Measurements from ENCODE around the gene SHPK.
"Not testable (repeated sequence)": the region's sequence is repeated elsewhere in the genome, so short reads cannot be mapped to it uniquely, and the experiment has no call there.

DNA sequence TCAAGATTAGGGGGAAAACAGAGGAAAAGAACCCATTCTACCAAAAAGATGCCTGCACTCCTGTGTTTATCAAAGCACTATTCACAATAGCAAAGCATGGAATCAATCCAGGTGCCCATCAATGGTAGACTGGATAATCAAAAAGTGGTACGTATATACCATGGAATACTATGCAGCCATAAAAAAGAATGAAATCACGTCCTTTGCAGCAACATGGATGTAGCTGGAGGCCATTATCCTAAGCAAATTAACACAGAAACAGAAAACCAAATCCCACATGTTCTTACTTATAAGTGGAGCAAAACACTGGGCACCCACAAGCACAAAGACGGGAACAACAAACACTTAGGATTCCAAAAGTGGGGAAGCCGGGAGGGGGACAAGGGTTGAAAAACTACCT is 57.4 kb downstream of the SHPK start:
- TF ChIP-seq, protein P1, sequence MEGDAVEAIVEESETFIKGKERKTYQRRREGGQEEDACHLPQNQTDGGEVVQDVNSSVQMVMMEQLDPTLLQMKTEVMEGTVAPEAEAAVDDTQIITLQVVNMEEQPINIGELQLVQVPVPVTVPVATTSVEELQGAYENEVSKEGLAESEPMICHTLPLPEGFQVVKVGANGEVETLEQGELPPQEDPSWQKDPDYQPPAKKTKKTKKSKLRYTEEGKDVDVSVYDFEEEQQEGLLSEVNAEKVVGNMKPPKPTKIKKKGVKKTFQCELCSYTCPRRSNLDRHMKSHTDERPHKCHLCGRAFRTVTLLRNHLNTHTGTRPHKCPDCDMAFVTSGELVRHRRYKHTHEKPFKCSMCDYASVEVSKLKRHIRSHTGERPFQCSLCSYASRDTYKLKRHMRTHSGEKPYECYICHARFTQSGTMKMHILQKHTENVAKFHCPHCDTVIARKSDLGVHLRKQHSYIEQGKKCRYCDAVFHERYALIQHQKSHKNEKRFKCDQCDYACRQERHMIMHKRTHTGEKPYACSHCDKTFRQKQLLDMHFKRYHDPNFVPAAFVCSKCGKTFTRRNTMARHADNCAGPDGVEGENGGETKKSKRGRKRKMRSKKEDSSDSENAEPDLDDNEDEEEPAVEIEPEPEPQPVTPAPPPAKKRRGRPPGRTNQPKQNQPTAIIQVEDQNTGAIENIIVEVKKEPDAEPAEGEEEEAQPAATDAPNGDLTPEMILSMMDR (conservative IDR thresholded peaks at IDR 0.05; ENCODE audit: low read depth, low read length) = not testable (repeated sequence)
- not testable (repeated sequence) for TF ChIP-seq EZH2 (IDR thresholded peaks at IDR 0.05; ENCODE audit: borderline replicate concordance, low read depth, low read length, poor library complexity, severe bottlenecking)
